ENCODE data around the gene IGF1R. TPM values are rescaled to one million over a fixed set of nuclear protein-coding genes. Genes with fewer than 3 reads are reported as not detected.
A peak's percentile ranks its signal among the peaks of the same experiment; 100 is the strongest.

Gene IGF1R
- total RNA-seq, 4 donors from 2014 or later, result 49.4 to 239 (median 109) TPM

GRCh38 chr15:98778263-98778959 is 130.1 kb downstream of the IGF1R start:
- H3K9me3 ChIP-seq, result no peaks in the 10 kb centered on the region
- no peak for DNase-seq
- TF ChIP-seq CTCF (IDR thresholded peaks at IDR 0.05) (no peak), POLR2A (IDR thresholded peaks at IDR 0.05) (no peak), EP300 (IDR thresholded peaks at IDR 0.05; ENCODE audit: low read depth) (no peak), POLR2AphosphoS5 (IDR thresholded peaks at IDR 0.05) (no peak)
- no peaks in the 10 kb centered on the region for H3K27me3 ChIP-seq
- H3K4me1 ChIP-seq, result peaks cover 3 to 46% (median 9%) of the 10 kb centered on the region in 4 donors
- H3K27ac ChIP-seq, result no peak overlapping the region
- 89 to 100% methylated on average over 1 to 3 of the region's 3 CpGs for WGBS, 2 donors (ENCODE audit: low coverage in 1 of 2)
- no peaks in the 10 kb centered on the region for H3K36me3 ChIP-seq
- intact Hi-C loops (cut with DNase I; ENCODE audit: low total_unique reads), result no loop called here
- H3K4me3 ChIP-seq, result no peak overlapping the region
- in situ Hi-C loops (cut with MboI; ENCODE audit: low pct_ligation_motif_present in 1 of 4, low pct_unique_long_range_greater_than_20kb in 1 of 4, low sequenced_read_pairs in 3 of 4), result loop anchor here in 2 of 4 donors (25.0 kb wide), 1 partner anchor 284 kb away; no protein-coding TSS in a partner anchor

DNA sequence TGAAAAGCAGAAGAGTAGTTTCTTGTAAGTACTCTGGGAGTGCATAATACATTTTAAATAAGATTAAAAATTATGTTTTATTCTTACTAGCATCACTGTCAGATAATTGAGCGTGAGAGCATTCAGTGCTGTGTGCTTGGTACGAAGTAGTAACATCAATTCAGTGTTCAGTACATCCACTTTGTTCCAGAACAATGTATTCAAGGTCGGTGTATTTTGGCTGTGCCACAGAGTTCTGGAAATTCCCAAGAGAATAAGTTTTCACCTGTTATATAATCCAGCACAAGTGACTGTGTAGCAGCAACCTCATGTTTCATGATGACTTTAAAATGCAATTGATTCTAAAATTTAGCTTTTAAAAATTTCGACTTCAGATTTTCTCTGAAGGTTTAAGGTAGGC is 130.6 kb downstream of the IGF1R start:
- DNase-seq, result no peak
- Histone ChIP-seq H3K9me3 (no peaks in the 10 kb centered on the region), H3K36me3 (no peaks in the 10 kb centered on the region), H3K27me3 (no peaks in the 10 kb centered on the region), H3K4me1 (peaks cover 3 to 47% (median 9%) of the 10 kb centered on the region in 4 donors), H3K27ac (peak overlapping the region in 2 of 4 donors; percentile 22 to 29), H3K4me3 (no peak overlapping the region)
- in situ Hi-C loops (cut with MboI; ENCODE audit: low pct_ligation_motif_present in 1 of 4, low pct_unique_long_range_greater_than_20kb in 1 of 4, low sequenced_read_pairs in 3 of 4), result loop anchor here in 2 of 4 donors (25.0 kb wide), 1 partner anchor 283 kb away; no protein-coding TSS in a partner anchor
- intact Hi-C loops (cut with DNase I; ENCODE audit: low total_unique reads), result no loop called here
- TF ChIP-seq POLR2AphosphoS5 (IDR thresholded peaks at IDR 0.05) (no peak), CTCF (IDR thresholded peaks at IDR 0.05) (no peak), POLR2A (IDR thresholded peaks at IDR 0.05) (no peak), EP300 (IDR thresholded peaks at IDR 0.05; ENCODE audit: low read depth) (no peak)
- WGBS, 2 donors (ENCODE audit: low coverage in 1 of 2), result 75 to 85% methylated on average over 4 of the region's 4 CpGs

DNA sequence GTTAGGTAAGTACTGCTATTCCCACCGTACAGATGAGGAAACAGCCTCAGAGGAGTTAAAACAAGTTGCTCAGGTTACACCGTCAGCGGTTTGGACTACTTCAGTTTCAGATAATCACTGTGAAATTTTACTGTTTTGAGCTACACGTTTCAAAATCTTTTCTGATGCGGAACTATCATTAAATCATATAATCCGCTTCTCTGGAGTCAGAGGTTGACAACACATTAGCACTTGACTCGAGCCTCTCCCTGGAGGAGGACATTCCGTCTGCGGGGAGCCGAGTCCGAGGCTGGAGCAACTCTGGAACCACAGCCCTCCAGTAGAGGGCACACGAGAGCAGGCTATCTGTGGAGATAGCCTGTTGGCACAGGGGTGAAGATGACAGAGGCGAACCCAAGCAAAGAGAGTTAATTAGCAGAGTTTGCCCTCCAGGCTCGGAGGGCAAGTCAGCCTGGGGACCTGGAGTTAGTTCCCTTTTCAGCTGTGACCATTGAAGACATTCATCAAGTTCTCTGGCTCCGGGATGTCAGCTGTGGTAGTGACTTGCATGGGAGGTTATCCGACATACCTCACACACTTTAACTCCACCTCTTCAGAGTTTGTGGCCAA is 131.2 kb downstream of the IGF1R start:
- 27% methylated on average over 7 to 16 of the region's 16 CpGs for WGBS, 2 donors (ENCODE audit: low coverage in 1 of 2)
- in situ Hi-C loops (cut with MboI; ENCODE audit: low pct_ligation_motif_present in 1 of 4, low pct_unique_long_range_greater_than_20kb in 1 of 4, low sequenced_read_pairs in 3 of 4), result loop anchor here in 2 of 4 donors (25.0 kb wide), 1 partner anchor 283 kb away; no protein-coding TSS in a partner anchor

More for the DNA sequence above, 131.2 kb downstream of the IGF1R start:
- H3K27ac ChIP-seq, result peak overlapping the region in 2 of 4 donors; percentile 22 to 29
- intact Hi-C loops (cut with DNase I; ENCODE audit: low total_unique reads), result no loop called here
- no peak overlapping the region for H3K4me3 ChIP-seq
- peak; percentile 88 for DNase-seq
- no peaks in the 10 kb centered on the region for H3K27me3 ChIP-seq
- TF ChIP-seq CTCF (IDR thresholded peaks at IDR 0.05) (peak; percentile 86 to 91 (median 88)), POLR2AphosphoS5 (IDR thresholded peaks at IDR 0.05) (peak in 2 of 3 donors; percentile 12 to 21), EP300 (IDR thresholded peaks at IDR 0.05; ENCODE audit: low read depth) (no peak)
- H3K36me3 ChIP-seq, result no peaks in the 10 kb centered on the region
- H3K4me1 ChIP-seq, result peaks cover 3 to 47% (median 9%) of the 10 kb centered on the region in 4 donors
- no peaks in the 10 kb centered on the region for H3K9me3 ChIP-seq

Measured in transverse colon (tissue), 4 donors.